H1 (cell line): Measurements from ENCODE around the gene BCKDHB. TPM values are rescaled to one million over a fixed set of nuclear protein-coding genes. Genes with fewer than 3 reads are reported as not detected.

Experiments used
- RXRA ChIP-seq: IDR thresholded peaks from 2 replicates; pipeline ENCODE4 v1.6.1; 2011; ENCODE audit warnings: low read depth, mild to moderate bottlenecking, low read length, moderate library complexity; ENCODE audit not compliant: insufficient read depth
- polyA plus RNA-seq, 7 experiments: library from polyadenylated mRNA; depleted of rRNA in 3 of 7; stranded (reverse) in 5 of 7; unstranded in 2 of 7; fragments of >200 nt in 5 of 7; fragments of 200-250 nt in 2 of 7; gene quantifications; 1 replicate in 5 of 7; 2 replicates in 1 of 7; 4 replicates in 1 of 7; pipeline versions ENCODE4 v1.2.1 to v1.2.3, GENCODE V29; 2011 to 2013; ENCODE audit warnings: missing spikeins in 2 of 7, mixed read lengths in 2 of 7
- total RNA-seq: library from RNA; stranded (reverse); fragmentation: NEBNext Ultra II Directional; extraction: Animal tissue kit (Norgen Biotek cat#: 25700); gene quantifications from 2 replicates; pipeline ENCODE4 v1.2.1, GENCODE V29; 2021
- TF ChIP-seq, protein P1 (sequence below), 3 experiments: IDR thresholded peaks; 1 replicate in 2 of 3; 2 replicates in 1 of 3; pipeline versions ENCODE4 v1.5.1 to v1.6.1; 2011; ENCODE audit warnings: low read length in 3 of 3, mild to moderate bottlenecking in 3 of 3, inconsistent platforms in 2 of 3, low read depth in 1 of 3, moderate library complexity in 1 of 3; ENCODE audit not compliant: insufficient read depth in 1 of 3; ENCODE audit errors: control extremely low read depth in 1 of 3

Gene BCKDHB
- total and polyA plus RNA-seq, 2 of the 8 experiments (the other 6 are each of a cell fraction or from before 2014, with no cell fraction given) = 22.1 to 30.8 TPM

DNA sequence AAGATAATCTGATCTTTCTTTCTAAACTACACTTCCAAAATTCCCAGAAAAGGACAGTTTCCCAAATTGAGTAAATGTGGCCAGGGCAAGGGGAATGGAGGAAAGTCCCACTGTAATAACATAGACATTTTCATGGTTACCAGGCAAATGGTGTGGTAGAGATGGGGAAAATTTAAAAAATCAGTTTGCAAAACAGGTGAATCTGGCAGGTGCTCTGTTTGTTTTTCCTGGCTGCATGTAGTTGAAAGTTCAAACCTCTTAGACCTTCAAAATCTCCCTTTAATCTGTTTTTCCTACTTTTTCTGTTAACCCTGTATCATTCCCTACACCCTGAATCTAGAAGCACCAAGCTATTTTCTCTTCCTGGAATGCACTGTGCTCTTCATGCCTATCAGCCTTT lies 2.0 kb upstream of the BCKDHB start (continued):
- TF ChIP-seq RXRA = no peak
- TF ChIP-seq, protein P1, sequence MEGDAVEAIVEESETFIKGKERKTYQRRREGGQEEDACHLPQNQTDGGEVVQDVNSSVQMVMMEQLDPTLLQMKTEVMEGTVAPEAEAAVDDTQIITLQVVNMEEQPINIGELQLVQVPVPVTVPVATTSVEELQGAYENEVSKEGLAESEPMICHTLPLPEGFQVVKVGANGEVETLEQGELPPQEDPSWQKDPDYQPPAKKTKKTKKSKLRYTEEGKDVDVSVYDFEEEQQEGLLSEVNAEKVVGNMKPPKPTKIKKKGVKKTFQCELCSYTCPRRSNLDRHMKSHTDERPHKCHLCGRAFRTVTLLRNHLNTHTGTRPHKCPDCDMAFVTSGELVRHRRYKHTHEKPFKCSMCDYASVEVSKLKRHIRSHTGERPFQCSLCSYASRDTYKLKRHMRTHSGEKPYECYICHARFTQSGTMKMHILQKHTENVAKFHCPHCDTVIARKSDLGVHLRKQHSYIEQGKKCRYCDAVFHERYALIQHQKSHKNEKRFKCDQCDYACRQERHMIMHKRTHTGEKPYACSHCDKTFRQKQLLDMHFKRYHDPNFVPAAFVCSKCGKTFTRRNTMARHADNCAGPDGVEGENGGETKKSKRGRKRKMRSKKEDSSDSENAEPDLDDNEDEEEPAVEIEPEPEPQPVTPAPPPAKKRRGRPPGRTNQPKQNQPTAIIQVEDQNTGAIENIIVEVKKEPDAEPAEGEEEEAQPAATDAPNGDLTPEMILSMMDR (IDR thresholded peaks at IDR 0.05; ENCODE audit: control extremely low read depth in 1 of 3, insufficient read depth in 1 of 3, low read depth in 1 of 3, low read length in 3 of 3) = no peak
